ENCODE data around the gene EMC10.

DNA sequence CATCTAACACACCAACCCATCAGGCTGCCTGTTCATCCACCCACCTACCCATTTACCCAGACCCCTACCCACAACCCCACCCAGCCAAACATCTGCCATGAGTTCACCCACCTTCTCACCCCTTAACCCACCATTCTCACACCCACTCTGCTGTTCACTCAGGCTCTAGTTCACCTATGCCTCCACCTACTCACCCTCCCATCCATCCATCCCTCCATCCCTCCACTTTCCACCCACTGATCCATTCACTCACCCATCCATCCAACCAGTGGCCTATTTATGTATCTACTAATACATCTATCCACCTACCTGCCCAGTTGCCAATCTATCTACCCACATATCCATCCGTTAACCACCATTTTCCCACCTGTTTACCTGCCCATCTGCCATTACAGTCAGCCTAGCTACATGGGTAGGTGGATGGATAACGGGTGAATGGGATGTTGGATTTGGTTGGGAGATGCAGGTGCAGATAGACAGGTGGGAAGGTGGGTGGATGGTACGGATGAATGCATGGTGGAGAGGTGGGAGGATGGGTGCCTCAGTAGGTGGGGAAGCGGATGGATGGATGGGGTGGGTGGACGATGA, 38.4 kb upstream of the EMC10 start:
- TF ChIP-seq CTCF (conservative IDR thresholded peaks at IDR 0.05; ENCODE audit: low read length) = no peak
- no peak for TF ChIP-seq EZH2phosphoT487 (IDR thresholded peaks at IDR 0.05; ENCODE audit: borderline replicate concordance, low read depth, low read length)
